ENCODE results near the gene RFX4. TPM values are rescaled to one million over a fixed set of nuclear protein-coding genes. Genes with fewer than 3 reads are reported as not detected.
"Not testable (repeated sequence)": the region's sequence is repeated elsewhere in the genome, so short reads cannot be mapped to it uniquely, and the experiment has no call there.

Gene RFX4
- total RNA-seq, 1 donor from 2014 or later, result 53.8 TPM

DNA sequence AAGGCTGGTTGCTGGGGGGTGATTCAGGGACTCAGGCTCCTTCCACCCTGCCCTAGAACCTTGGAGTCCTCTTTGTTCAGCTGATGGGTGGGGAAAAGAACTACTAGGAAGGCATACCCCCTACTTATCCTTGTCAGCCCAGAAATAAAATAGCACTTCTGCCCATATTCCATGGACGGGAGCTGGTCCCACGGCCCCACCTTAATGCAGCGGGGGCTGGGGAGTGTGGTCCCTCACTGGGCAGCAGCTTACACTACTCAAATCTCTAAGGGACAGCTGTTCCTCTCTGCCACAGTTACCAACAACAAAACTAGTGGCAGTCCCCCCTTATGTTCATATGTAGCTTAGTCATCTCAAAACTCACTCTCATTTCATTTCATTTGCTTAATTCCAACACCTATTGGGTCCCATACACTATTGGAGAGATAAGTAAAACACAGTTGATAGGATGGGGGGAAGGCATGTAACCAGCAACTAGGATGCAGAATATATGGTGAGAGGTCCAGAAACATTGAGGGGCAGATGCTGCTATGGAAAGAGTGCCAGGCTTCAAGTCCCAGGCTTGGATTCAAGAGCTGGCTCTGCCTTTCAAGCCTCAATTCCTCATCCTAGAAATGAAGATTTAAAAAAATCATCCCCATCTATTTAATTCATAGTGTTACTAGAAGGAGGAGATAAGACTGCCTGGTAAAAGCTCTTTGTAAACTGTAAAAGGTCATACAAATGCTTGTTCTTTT, 107.9 kb downstream of the RFX4 start:
- Mint-ChIP-seq H3K9me3 (no peaks in the 10 kb centered on the region), H3K27me3 (ENCODE audit: low read depth) (no peaks in the 10 kb centered on the region), H3K27ac (ENCODE audit: unreplicated experiment) (no peak overlapping the region), H3K4me3 (no peak overlapping the region), H3K36me3 (ENCODE audit: low read depth) (peaks cover 21% of the 10 kb centered on the region), H3K4me1 (no peaks in the 10 kb centered on the region)
- no peak for DNase-seq (ENCODE audit: low read depth, low spot score)
- TF ChIP-seq, protein P1, sequence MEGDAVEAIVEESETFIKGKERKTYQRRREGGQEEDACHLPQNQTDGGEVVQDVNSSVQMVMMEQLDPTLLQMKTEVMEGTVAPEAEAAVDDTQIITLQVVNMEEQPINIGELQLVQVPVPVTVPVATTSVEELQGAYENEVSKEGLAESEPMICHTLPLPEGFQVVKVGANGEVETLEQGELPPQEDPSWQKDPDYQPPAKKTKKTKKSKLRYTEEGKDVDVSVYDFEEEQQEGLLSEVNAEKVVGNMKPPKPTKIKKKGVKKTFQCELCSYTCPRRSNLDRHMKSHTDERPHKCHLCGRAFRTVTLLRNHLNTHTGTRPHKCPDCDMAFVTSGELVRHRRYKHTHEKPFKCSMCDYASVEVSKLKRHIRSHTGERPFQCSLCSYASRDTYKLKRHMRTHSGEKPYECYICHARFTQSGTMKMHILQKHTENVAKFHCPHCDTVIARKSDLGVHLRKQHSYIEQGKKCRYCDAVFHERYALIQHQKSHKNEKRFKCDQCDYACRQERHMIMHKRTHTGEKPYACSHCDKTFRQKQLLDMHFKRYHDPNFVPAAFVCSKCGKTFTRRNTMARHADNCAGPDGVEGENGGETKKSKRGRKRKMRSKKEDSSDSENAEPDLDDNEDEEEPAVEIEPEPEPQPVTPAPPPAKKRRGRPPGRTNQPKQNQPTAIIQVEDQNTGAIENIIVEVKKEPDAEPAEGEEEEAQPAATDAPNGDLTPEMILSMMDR (conservative IDR thresholded peaks at IDR 0.05), result no peak

DNA sequence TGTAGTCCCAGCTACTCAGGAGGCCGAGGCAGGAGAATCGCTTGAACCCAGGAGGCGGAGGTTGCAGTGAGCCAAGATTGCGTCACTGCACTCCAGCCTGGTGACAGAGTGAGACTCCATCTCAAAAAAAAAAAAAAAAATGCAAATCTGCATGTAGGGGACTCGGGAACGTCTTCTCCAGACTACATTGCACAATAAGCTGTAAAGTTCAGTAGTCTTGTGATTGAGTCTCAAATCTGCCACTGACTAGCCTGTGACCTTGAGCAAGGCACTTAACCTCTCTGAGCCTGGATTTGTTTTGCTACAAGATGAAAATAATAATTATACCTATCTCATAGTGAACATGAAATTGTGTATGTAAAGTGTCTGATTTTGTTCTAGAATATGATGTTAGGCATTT, 109.2 kb downstream of the RFX4 start:
- H3K4me3 Mint-ChIP-seq; H3K9me3 Mint-ChIP-seq; H3K27me3 Mint-ChIP-seq (ENCODE audit: low read depth); DNase-seq (ENCODE audit: low read depth, low spot score); H3K4me1 Mint-ChIP-seq; H3K27ac Mint-ChIP-seq (ENCODE audit: unreplicated experiment): not testable (repeated sequence)
- peaks cover 30% of the 10 kb centered on the region for H3K36me3 Mint-ChIP-seq (ENCODE audit: low read depth)

DNA sequence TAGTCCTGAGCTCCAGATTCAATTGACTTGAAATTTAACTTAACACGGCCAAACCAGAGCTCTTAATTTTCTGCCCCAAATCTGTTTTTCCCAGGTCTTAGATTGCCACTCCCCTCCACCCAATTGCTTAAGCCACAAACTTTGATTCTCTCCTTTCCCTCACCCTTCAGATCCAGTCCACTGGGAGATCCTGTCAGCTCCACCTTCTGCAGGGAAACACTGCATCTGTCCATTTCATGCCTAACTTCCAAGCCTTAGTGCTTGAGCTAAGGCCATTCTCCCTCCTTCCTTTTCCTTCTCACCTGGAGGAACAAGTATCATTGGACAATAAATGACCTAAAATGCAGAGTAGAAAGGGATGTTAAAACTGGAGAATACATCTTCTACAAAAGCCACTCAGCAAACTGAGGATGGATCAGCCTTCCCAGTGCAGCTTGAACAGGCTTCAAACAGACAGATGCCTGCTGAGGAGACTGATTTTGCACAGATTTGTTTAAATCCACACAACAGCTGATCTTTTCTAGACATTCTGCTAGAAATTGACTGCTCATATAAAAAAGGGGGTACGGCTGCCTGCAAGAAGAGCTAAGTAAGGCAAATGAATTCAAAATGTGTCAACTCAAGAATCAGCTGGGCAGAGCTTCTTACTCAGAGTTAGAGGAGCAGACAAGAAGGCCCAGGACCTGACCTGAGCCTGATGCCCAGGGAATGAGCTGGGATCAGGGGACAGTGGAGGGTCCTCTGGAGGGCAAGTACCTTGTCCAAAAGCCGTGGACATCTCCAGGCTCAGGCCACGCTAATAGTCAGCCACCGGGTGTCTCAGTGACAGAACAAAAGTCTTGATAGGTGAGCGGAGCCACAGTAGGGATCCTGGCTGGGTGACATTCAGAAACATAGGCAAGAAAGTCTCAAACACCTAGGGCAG, 110.4 kb downstream of the RFX4 start:
- H3K4me3 Mint-ChIP-seq, result no peak overlapping the region
- no peak overlapping the region for H3K27ac Mint-ChIP-seq (ENCODE audit: unreplicated experiment)
- H3K36me3 Mint-ChIP-seq (ENCODE audit: low read depth), result peaks cover 37% of the 10 kb centered on the region
- H3K9me3 Mint-ChIP-seq, result no peaks in the 10 kb centered on the region
- H3K27me3 Mint-ChIP-seq (ENCODE audit: low read depth), result no peaks in the 10 kb centered on the region
- TF ChIP-seq, protein P1 (conservative IDR thresholded peaks at IDR 0.05), result no peak
- no peaks in the 10 kb centered on the region for H3K4me1 Mint-ChIP-seq
- DNase-seq (ENCODE audit: low read depth, low spot score), result no peak

DNA sequence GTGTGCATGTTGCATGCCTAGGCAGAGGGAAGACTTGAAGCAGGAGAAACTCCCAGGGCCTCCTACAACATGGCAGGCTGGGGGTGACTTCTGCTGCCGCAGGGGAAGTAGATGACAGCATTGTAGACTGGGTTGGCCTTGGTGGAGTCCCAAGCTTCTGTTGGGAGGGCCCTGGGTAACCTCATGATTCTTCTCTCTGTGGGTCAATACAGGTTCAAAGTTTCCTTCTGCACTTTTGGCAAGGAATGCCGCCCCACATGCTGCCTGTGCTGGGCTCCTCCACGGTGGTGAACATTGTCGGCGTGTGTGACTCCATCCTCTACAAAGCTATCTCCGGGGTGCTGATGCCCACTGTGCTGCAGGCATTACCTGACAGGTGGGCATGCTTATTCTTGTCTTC, 113.3 kb downstream of the RFX4 start:
- no peak for DNase-seq (ENCODE audit: low read depth, low spot score)
- no peak overlapping the region for H3K27ac Mint-ChIP-seq (ENCODE audit: unreplicated experiment)
- H3K27me3 Mint-ChIP-seq (ENCODE audit: low read depth), result no peaks in the 10 kb centered on the region
- TF ChIP-seq, protein P1 (conservative IDR thresholded peaks at IDR 0.05), result no peak
- no peaks in the 10 kb centered on the region for H3K4me1 Mint-ChIP-seq
- peaks cover 39% of the 10 kb centered on the region for H3K36me3 Mint-ChIP-seq (ENCODE audit: low read depth)
- peaks cover 4% of the 10 kb centered on the region for H3K9me3 Mint-ChIP-seq
- no peak overlapping the region for H3K4me3 Mint-ChIP-seq

DNA sequence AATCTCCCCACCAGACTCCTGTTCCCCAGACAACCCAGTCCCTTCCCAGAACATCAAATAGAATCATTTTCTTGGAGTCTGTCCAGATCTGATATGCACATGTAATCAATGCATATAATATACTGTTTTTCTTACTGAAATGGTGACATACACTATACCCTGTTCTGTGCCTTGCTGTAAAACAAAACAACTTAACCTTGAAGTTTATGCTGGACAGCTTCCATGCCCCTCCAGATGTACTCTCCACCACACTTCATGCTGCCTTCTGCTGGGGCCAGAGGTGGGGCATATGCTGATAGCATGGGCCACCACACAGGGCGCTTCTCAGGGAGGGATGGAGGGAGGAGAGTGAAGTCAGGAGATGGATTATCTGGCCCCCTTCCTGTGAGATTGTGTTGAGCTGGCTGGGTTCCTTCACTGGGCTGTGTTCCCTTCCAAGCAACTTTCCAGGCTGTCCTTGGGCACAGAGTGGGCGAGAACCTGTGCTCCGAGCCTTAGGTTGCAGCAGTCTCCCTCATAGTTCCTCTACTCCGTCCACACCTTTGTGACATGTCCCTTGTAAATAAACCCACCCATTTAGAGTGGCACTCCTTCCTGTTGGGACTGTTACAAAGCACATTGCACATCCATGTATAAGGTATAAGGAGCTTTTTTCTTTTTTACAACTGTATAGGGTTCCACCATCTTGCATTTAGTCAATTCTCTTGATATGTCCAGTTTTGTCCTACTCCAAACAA, 114.0 kb downstream of the RFX4 start:
- no peaks in the 10 kb centered on the region for H3K4me1 Mint-ChIP-seq
- no peak overlapping the region for H3K4me3 Mint-ChIP-seq
- peaks cover 9% of the 10 kb centered on the region for H3K9me3 Mint-ChIP-seq
- peaks cover 38% of the 10 kb centered on the region for H3K36me3 Mint-ChIP-seq (ENCODE audit: low read depth)
- no peak overlapping the region for H3K27ac Mint-ChIP-seq (ENCODE audit: unreplicated experiment)
- H3K27me3 Mint-ChIP-seq (ENCODE audit: low read depth), result no peaks in the 10 kb centered on the region
- TF ChIP-seq, protein P1 (conservative IDR thresholded peaks at IDR 0.05), result no peak
- DNase-seq (ENCODE audit: low read depth, low spot score), result no peak
